Astrocyte (in vitro differentiated cells and primary cell): ENCODE measurements around the gene LAMC1. TPM values are rescaled to one million over a fixed set of nuclear protein-coding genes. Genes with fewer than 3 reads are reported as not detected.

Experiments used
- DNase-seq: peaks from one replicate; pipeline ENCODE4 v3.0.0-alpha.2; 2010; ENCODE audit warnings: low read depth
- FAIRE-seq: peaks from 2 replicates; lab custom pipeline; 2011; peaks lifted over from hg19 to GRCh38; lab: Jason Lieb, UNC
- H2AFZ ChIP-seq: 2 replicates; pipeline ENCODE4 v1.6.0; 2012; ENCODE audit warnings: low read depth, low read length, inconsistent platforms
- H3K27ac ChIP-seq: 2 replicates; pipeline ENCODE4 v1.5.1; 2011; ENCODE audit warnings: low read depth, low read length, inconsistent platforms
- H3K27me3 ChIP-seq: 2 replicates; pipeline ENCODE4 v1.6.0; 2011; ENCODE audit warnings: low read length, inconsistent platforms; ENCODE audit not compliant: insufficient read depth
- H3K36me3 ChIP-seq: 2 replicates; pipeline ENCODE4 v1.5.1; 2011; ENCODE audit warnings: low read length, inconsistent platforms; ENCODE audit not compliant: insufficient read depth
- H3K4me1 ChIP-seq: 2 replicates; pipeline ENCODE4 v1.5.1; 2011; ENCODE audit warnings: low read length, inconsistent platforms; ENCODE audit not compliant: insufficient read depth
- H3K4me2 ChIP-seq: 2 replicates; pipeline ENCODE4 v1.6.0; 2012; ENCODE audit warnings: low read length, inconsistent platforms
- H3K4me3 ChIP-seq: 2 replicates; pipeline ENCODE4 v1.5.1; 2011; ENCODE audit warnings: low read depth, mild to moderate bottlenecking, low read length, inconsistent platforms; ENCODE audit not compliant: insufficient read depth
- H3K79me2 ChIP-seq: 2 replicates; pipeline ENCODE4 v1.6.0; 2012; ENCODE audit warnings: mild to moderate bottlenecking, low read length, inconsistent platforms; ENCODE audit not compliant: insufficient read depth
- H3K9ac ChIP-seq: 2 replicates; pipeline ENCODE4 v1.6.0; 2012; ENCODE audit warnings: mild to moderate bottlenecking, low read length, inconsistent platforms
- H3K9me3 ChIP-seq: 2 replicates; pipeline ENCODE4 v1.5.1; 2012; ENCODE audit warnings: low read depth, mild to moderate bottlenecking, low read length, inconsistent platforms; ENCODE audit not compliant: insufficient read depth
- H4K20me1 ChIP-seq: 2 replicates; pipeline ENCODE4 v1.6.0; 2012; ENCODE audit warnings: low read length, inconsistent platforms; ENCODE audit not compliant: insufficient read depth
- H3K27ac Mint-ChIP-seq: one replicate; pipeline ENCODE4 v1.8.0; 2021; ENCODE audit warnings: mild to moderate bottlenecking, mixed read lengths; ENCODE audit not compliant: unreplicated experiment
- H3K27me3 Mint-ChIP-seq: one replicate; pipeline ENCODE4 v1.8.0; 2021; ENCODE audit warnings: low read depth, mixed read lengths; ENCODE audit not compliant: unreplicated experiment
- H3K36me3 Mint-ChIP-seq: one replicate; pipeline ENCODE4 v1.8.0; 2021; ENCODE audit warnings: low read depth, mixed read lengths; ENCODE audit not compliant: unreplicated experiment
- H3K4me1 Mint-ChIP-seq: one replicate; pipeline ENCODE4 v1.8.0; 2021; ENCODE audit warnings: low read depth, mixed read lengths; ENCODE audit not compliant: unreplicated experiment
- H3K4me3 Mint-ChIP-seq: one replicate; pipeline ENCODE4 v1.8.0; 2021; ENCODE audit warnings: mild to moderate bottlenecking, moderate library complexity, mixed read lengths; ENCODE audit not compliant: unreplicated experiment
- H3K9me3 Mint-ChIP-seq: one replicate; pipeline ENCODE4 v1.8.0; 2021; ENCODE audit warnings: mild to moderate bottlenecking, mixed read lengths; ENCODE audit not compliant: unreplicated experiment
- EZH2 ChIP-seq: IDR thresholded peaks from 2 replicates; pipeline ENCODE4 v1.6.1; 2012; ENCODE audit warnings: mild to moderate bottlenecking, low read length, inconsistent platforms; ENCODE audit not compliant: insufficient read depth
- total RNA-seq: library from RNA; stranded (reverse); gene quantifications from 2 replicates; pipeline ENCODE4 v1.2.1, GENCODE V29; 2021
- TF ChIP-seq, protein P1 (sequence below): IDR thresholded peaks from 2 replicates; pipeline ENCODE4 v1.5.1; 2011; ENCODE audit warnings: low read depth, mild to moderate bottlenecking, inconsistent platforms, low read length, moderate library complexity; ENCODE audit not compliant: insufficient read depth

The LAMC1 gene
- total RNA-seq, 1 donor from 2014 or later = 270 TPM

DNA sequence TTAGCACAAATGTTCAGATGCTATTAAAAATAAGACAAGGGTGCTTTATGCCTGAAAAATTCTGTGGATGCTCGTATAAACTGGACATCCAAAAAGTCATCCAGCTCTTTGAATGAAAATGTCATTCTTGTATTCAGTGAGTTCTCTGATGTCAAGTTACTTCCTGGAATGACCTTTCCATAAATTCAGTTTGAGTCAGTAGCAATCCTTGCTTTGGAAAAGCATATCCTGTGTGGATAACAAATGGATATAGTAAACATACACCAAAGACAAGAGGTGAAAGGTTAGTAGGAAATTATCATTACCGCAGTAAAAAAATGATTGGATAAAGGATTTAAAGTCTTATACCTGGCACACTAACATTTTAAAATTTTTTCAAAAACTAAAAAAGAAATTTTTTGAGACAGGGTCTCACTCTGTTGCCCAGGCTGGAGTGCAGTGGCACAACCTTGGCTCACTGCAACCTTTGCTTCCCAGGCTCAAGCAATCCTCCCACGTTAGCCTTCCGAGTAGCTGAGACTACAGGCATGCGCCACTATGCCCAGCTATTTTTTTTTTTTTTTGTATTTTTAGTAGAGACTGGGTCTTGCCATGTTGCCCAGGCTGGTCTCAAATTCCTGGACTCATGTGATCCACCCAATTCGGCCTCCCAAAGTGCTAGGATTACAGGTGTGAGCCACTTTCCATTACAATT is 10.8 kb upstream of the LAMC1 start:
- Histone ChIP-seq H4K20me1 (no peaks in the 10 kb centered on the region), H3K4me3 (no peak overlapping the region), H3K9me3 (no peaks in the 10 kb centered on the region), H3K36me3 (no peaks in the 10 kb centered on the region), H3K79me2 (no peaks in the 10 kb centered on the region), H3K4me2 (no peak overlapping the region), H3K27ac (no peak overlapping the region), H3K4me1 (no peaks in the 10 kb centered on the region), H3K9ac (no peak overlapping the region), H3K27me3 (no peaks in the 10 kb centered on the region), H2AFZ (no peak overlapping the region)
- FAIRE-seq = no peak
- Mint-ChIP-seq H3K4me3 (no peak overlapping the region), H3K9me3 (no peaks in the 10 kb centered on the region), H3K4me1 (no peaks in the 10 kb centered on the region), H3K36me3 (no peaks in the 10 kb centered on the region), H3K27me3 (no peaks in the 10 kb centered on the region), H3K27ac (no peak overlapping the region)
- DNase-seq = no peak
- TF ChIP-seq, protein P1, sequence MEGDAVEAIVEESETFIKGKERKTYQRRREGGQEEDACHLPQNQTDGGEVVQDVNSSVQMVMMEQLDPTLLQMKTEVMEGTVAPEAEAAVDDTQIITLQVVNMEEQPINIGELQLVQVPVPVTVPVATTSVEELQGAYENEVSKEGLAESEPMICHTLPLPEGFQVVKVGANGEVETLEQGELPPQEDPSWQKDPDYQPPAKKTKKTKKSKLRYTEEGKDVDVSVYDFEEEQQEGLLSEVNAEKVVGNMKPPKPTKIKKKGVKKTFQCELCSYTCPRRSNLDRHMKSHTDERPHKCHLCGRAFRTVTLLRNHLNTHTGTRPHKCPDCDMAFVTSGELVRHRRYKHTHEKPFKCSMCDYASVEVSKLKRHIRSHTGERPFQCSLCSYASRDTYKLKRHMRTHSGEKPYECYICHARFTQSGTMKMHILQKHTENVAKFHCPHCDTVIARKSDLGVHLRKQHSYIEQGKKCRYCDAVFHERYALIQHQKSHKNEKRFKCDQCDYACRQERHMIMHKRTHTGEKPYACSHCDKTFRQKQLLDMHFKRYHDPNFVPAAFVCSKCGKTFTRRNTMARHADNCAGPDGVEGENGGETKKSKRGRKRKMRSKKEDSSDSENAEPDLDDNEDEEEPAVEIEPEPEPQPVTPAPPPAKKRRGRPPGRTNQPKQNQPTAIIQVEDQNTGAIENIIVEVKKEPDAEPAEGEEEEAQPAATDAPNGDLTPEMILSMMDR = no peak
- no peak for TF ChIP-seq EZH2

DNA sequence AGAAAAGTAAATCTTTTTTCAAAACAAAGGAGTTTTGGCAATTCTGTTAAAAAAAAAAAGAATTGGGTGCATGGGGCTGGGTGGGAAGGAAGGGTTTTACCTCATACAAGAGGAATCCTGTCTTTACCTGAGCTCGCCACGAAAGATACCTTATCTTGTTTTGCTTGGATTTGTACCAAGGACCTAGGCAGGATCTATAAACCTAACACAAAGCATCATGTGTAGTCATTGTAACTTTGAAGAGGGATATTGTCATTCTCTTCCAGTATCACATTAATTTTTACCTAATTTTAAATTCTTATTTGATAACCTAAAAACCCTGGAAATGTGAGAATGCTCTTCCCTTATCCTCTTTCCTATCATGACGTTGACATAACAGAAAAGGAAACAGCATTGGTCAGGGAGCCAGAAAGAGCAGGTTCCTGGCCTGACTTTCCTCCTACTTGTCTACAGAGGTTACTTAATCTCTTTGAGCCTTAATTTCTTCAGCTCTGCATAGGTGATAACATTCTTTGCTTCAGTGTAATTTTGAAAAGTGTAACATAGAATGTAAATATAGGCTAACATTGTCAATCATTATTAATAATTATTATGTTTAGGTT is 4.0 kb upstream of the LAMC1 start:
- DNase-seq (no peak), FAIRE-seq (no peak)
- Histone ChIP-seq H3K79me2 (peaks cover 8% of the 10 kb centered on the region), H3K4me3 (no peak overlapping the region), H4K20me1 (peaks cover 7% of the 10 kb centered on the region), H3K4me2 (no peak overlapping the region), H2AFZ (no peak overlapping the region), H3K27ac (no peak overlapping the region), H3K9ac (no peak overlapping the region), H3K4me1 (peaks cover 11% of the 10 kb centered on the region), H3K9me3 (no peaks in the 10 kb centered on the region), H3K27me3 (no peaks in the 10 kb centered on the region), H3K36me3 (no peaks in the 10 kb centered on the region)
- H3K27ac Mint-ChIP-seq = no peak overlapping the region
- H3K4me3 Mint-ChIP-seq = no peak overlapping the region
- TF ChIP-seq, protein P1 = no peak
- no peak for TF ChIP-seq EZH2
- no peaks in the 10 kb centered on the region for H3K9me3 Mint-ChIP-seq
- H3K36me3 Mint-ChIP-seq = no peaks in the 10 kb centered on the region
- peaks cover 5% of the 10 kb centered on the region for H3K4me1 Mint-ChIP-seq
- H3K27me3 Mint-ChIP-seq = no peaks in the 10 kb centered on the region

DNA sequence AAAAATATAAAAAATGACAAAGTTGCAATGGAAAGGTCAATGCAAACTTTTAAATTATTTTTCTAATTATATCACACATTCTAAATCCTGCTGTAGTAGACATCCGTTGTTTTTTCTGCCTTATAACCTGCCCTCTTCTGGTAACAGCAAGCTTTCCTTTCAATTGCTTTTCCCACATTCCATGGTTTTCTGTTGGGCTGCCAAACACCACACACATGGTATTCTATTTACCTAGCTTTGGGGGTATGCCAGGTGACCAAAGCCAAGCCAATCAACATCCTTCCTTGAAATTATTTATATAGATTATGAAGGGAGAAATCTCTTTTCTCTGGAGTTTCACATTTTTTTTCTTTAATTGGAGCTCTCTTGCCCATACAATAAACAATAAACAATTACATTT is 3.4 kb upstream of the LAMC1 start:
- Histone ChIP-seq H3K27ac (no peak overlapping the region), H4K20me1 (peaks cover 13% of the 10 kb centered on the region), H3K36me3 (no peaks in the 10 kb centered on the region), H3K9me3 (no peaks in the 10 kb centered on the region), H3K9ac (no peak overlapping the region), H3K4me1 (peaks cover 11% of the 10 kb centered on the region), H3K79me2 (peaks cover 14% of the 10 kb centered on the region), H2AFZ (no peak overlapping the region), H3K4me2 (no peak overlapping the region), H3K27me3 (no peaks in the 10 kb centered on the region), H3K4me3 (no peak overlapping the region)
- Mint-ChIP-seq H3K4me3 (no peak overlapping the region), H3K36me3 (no peaks in the 10 kb centered on the region), H3K27me3 (no peaks in the 10 kb centered on the region), H3K9me3 (no peaks in the 10 kb centered on the region), H3K4me1 (peaks cover 5% of the 10 kb centered on the region), H3K27ac (no peak overlapping the region)
- DNase-seq (peak; percentile 68), FAIRE-seq (no peak)
- no peak for TF ChIP-seq EZH2
- TF ChIP-seq, protein P1 = peak; percentile 18
